ENCODE data around the gene SLC22A23.

Gene SLC22A23

GRCh38 chr6:3444276-3445088 is 12.4 kb downstream of the SLC22A23 start:
- DNase-seq: no peak

DNA sequence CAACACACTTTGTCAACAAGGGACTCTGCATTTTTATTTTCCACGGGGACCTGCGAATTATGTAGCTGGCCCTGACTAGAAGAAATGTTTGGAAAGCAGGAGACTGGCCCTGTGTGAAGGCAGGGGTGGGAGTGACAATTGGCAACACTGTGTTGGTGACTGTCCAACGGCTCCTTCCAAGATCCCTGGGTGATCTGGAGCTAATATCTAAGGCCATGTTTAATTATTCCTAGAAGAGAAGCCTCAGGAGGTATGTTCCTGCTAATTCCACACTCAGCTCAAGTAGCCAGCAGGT is 13.7 kb downstream of the SLC22A23 start:
- no peak for DNase-seq

- no peak for DNase-seq
Observed at GRCh38 chr6:3442431-3443220, 14.2 kb downstream of the SLC22A23 start.

DNA sequence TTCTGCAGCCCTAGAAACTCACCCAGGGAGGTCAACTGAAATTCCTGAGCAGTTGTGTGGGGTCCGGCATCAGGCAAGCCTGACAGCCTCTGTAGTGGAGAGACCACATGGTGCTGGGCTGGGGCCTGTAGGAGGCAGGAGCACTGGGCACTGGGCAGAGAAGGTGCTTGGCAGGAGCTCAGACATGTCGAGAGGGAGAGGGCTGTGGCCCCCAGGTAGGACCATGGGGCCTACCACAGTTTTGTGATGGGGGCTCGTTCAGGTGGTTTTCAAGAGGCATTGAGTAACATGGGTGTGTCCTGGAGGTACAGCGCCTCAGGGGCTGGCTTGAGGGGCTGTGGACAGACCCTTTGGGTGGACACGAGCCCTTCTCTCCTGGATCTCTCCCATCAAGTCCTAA is 15.9 kb downstream of the SLC22A23 start:
- DNase-seq: no peak

GRCh38 chr6:3439961-3440360 is 16.9 kb downstream of the SLC22A23 start:
- DNase-seq: no peak

DNA sequence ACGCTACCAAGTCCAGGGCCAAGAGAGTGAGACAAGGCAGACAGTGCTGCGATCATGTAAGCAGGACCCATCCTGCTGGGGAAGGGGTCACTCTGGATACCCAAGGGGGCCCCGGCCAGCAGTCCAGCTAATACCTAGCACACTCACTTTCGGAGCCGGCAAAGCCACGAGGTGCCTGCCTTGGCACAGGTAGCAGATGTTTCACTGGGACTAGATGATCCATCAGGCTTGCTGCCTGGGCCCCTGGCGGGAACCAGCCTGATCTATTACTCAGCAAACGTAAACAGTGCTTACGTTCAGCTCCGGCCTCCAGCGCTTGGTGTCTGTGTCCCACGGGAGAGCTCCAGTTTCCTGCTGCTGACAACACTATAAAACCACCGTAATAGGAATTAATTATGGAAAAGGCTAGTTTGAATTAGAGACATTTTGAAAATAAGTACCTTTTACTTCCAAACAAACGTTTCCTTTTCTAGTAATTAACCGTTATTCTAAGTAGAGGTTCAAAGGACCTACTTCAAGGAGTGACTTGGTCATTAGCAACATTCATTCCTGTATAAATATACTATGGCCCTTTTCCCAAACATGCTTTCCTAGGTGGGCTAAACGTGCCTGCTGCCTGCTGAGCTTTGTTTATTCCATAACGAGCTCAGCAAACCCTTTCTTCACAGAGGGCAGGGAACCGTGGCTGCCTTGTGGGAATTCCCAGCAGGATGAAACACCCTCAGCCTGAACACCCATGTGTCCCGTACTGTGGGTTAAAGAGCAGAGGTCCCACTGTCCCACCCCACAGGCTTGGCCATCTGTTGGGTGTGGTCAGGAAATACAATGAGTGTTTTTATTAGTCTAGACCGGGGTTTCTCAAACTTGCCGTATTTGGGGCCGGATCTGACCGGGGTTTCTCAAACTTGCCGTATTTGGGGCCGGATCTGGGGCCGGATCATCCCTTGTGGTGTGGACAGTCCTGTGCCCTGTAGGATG is 18.4 kb downstream of the SLC22A23 start:
- no peak for DNase-seq

GRCh38 chr6:3433005-3433404 is 23.8 kb downstream of the SLC22A23 start:
- DNase-seq: no peak

DNA sequence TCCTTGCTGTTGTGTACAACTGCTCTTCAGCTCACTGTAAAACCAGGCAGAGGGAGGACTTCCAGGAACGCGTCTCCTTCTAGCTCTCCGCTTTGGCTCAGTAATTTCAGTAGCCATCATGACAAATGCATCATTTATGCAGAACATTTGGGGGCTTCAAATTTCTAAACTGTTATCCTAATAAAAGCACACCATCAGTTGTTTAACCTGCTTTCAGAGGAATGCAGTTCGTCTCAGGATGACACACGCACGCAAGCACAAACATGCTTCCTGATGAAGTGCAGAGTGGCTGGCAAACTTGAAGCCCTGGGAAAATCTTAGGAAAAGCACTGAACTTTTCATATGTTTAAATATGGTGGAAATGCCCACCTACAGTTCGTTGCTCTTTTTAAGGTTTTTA is 24.4 kb downstream of the SLC22A23 start:
- no peak for DNase-seq

GRCh38 chr6:3431994-3432393 is 24.9 kb downstream of the SLC22A23 start:
- no peak for DNase-seq

DNA sequence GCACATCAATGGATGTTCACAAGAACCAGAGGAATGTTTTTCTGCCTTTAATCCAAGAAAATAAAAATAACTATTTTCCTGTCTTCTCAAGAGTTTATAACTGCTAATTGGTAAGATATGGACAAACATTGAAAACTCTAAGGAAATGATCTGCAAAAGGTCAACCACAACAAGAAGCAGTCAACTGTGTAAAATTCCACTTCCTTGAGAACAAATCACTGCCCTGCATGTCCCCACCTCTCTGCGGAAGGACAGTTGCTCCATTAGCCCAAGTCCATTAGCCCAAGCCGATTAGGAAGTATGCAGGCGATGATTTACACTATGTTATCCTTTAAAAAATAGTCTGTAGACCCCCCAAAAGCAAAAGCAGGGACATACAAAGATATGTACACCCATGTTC is 27.6 kb downstream of the SLC22A23 start:
- DNase-seq: no peak

DNA sequence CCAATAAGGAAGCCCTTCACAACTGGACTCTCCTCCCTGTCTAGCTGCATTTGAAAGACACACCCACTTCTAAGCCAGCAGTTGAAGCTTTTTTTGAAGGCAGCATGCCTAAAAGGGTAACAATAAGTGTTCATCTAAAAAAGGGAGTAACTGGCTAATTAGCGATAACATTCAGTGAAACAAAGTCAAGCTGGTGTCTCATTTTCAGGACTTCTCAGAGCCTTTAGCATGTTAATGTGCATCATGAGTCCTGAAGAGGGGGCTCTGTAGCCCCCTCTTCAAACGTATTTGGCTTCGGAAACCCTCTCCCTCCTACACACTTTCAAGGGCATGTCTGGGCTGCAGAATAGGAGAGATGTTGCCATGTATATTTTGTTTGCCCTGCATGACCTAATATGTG is 28.1 kb downstream of the SLC22A23 start:
- DNase-seq: no peak

- DNase-seq: no peak
Observed at GRCh38 chr6:3428247-3428646, 28.6 kb downstream of the SLC22A23 start.

DNA sequence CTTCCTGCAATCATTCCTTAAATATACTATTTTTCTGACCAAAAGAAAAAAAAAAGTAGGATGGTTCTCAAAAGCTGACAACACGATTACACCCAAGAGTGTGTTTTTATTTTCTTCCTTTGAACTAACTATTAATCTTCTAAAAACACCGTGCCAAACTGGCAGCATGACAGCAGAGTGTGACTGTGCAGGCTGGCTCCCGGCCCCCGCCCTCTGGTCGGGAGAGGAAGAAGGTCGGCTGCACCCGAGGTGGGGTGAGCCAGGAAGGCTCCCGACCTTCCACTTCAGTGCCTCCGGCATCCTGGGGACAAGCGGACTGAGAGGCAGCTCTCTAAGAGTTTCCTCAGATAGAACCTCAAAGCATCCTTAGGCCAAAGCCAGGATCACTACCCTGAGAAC is 29.2 kb downstream of the SLC22A23 start:
- DNase-seq: no peak

DNA sequence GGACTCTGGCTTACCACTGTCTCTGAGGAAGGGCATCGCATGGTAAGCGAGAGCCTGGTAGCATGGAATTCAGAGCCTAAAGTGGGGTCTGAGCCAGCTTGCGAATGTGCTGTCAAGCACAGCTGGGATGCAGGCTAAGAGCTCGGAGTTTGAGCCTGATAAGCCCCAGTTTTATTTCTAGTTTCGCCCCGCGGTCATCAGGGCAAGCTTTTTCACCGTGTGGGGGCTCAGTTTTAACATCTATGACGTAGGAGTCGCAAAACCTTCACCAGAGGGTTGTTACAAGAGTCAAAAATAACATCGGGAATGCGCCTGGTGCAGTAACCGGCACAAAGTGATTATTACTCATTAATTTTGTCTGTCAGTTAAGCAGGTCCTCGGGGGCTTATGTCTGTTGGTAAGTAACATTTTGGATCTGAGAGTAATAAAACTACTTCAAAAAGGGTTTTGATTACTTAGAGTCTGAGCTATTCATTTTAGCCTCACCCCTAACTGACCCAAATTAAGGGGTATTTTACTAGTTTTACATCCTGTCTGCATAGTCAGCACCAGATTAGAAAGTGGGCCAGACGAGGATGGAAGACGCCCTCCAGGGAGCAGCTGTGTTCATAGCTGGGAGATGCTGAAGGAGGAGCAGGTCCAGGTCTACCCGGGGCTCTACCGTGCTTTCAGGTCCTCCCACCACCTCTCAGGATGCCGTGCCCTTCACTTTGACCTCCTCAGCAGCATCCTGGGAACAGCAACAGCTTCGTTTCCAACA is 29.7 kb downstream of the SLC22A23 start:
- no peak for DNase-seq

DNA sequence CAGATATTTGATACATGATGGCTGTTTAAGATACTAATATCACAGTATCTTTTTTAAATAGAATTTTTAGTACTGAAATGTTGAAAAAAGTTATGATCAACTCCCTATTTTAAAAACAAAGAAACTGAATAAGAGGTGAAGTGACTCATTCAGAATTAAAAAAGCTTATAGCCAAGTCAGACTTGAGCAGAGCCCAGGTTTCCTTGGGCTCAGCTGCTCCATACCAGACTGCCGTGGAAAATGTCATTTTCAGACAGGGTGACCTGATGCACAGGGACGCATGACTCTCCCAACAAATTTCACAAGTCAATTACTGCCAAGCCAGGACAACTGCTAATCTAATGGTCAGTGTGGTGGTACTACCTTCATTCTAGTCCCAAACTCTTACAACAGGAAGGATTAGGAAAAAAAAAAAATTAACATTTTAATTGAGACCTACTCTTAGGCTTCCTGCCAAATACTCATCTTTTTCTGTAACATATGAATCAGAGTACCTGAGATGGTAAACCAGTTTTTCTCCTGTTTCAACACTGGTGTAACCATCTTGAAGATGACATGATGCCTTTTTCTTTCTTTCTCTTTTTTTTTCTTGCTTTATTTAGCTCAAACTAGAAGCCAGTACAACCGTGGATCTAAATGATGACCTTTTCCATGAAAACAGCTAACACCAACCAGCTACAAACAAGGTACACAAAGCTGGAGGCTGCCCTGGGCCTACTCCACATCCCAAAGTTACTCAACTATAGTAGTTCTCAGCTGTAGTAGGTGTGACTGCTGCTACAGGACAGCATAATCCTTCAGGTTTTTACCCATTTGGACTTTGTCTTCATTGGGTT is 30.5 kb downstream of the SLC22A23 start:
- DNase-seq: no peak

- no peak for DNase-seq
Observed at GRCh38 chr6:3425574-3425973, 31.3 kb downstream of the SLC22A23 start.

DNA sequence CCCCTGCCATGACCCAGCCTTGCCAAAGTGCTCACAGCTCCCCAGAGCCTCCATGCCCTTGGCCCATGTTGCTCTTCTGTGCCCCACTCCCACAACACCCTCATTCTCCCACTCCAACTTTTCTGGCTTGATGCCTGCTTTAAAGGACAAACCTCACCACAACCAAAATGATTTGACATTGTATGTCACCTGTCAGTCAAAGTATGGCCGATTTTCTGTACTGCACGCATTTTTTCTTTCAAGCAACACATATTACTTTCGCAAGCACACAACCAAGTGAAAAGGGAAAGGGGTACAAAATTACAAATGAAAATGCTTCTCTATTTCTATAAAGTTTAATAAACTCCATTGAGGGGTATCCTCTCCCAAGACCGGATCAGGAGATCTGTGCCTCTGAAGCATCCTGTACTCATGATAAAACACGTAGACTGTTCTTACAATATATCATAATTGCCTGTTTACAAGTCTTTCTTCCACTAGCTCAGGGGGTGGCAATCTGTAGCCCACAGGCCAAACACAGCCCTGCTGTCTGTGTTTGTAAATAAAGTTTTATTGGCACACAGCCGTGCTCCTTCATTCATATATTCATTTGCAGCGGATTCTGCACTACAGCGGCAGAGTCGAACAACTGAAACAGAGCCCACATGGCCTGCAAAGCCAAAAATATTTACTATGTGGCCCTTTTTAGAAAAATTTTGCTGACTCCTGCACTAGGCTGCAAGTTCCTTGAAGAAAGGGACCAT is 32.5 kb downstream of the SLC22A23 start:
- DNase-seq: no peak

GRCh38 chr6:3423439-3424184 is 33.2 kb downstream of the SLC22A23 start:
- DNase-seq: no peak

DNA sequence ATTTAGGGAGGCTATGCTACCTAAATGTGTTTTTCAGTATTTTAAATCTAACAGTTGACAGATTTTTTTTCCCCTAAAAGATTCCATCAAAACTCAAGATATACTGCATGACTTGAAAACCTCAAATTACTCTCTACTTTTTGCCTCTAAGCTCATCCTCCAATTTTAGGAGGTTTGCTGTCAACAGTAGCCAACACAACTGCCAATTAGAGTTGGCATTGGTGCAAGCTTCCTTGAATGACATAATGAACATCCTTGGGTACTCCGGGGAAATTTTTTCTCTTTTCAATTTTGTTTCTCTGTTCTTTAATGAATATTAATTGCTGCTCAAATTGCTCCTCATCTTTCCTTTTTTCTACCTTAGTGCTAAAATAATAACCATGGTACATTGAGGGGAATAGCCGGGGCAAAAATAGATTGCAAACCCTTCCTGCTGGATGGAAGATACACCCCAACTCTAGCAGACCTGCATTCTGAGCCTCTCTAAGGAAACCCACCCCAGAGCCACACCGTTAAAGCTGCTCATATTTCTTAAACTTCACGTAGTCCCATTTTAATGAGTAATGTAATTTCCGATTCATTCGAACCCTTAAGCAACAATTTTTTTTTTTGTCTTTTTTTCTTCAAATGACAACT is 34.3 kb downstream of the SLC22A23 start:
- no peak for DNase-seq

Measured in right forelimb (tissue), 1 donor.